Suppressor macrophage (primary cell): ENCODE data around the gene SLAMF9.

ENCODE experiments used
- DNase-seq, 4 experiments: peaks; one replicate each; pipeline ENCODE4 v3.0.0-alpha.2; 2020 to 2022
- total RNA-seq, 17 experiments: gene quantifications; one replicate each; lab custom pipeline; 2026; ENCODE audit warnings: mixed read lengths in 6 of 17, inconsistent platforms in 3 of 17; lab: John Stamatoyannopoulos, UW

The SLAMF9 gene
- total RNA-seq: 4.9 to 25.0 (median 11.8) reads per million in 17 experiments

DNA sequence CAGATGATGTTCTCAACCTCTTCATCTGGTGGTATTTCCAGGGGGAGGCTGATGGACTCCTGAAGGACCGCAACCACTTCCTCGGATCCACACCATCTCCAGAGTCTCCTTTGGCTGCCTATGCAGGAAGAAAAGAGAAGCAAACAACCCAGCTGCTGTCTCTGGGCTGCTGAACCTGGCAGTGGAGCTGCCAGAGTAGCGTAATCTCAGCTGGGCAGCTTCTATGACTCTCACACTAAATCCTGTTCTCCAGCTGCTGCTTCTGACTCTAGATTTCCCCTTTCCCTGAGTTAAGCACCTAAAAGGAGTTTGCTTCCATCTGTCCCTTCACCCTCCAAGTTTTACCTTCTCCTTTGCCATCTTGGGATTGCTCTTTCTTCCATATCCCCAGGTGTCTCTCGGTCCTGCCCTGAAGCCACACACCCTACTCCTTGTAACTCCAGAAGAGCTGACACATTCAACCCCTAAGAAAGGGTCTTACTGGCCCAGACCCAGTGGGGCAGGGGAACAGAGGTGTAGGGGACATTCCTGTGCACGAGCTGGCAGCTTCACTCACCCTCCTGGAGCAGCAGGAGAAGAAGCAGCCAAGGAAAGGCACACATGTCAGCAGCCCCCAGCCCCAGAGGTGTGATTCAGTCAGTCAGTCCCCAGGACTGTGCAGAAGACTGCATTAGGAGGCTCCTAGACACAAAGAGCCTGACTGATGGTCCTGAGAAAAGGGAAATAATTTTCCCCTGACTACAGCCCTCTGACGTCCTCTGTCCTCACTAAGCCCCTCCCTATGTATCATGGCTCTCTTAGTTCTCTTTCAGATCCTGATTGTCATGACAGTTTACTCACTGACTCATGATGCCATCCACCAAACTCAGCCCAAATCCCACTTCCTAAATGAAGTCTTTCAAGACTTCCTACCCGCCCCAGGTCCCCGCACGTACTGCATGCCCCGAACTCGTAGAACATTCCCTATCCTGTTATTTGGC is at the start of gene SLAMF9:
Gene SLAMF9 (minus strand): TSS at position 702 of the 980 bp plus-strand sequence. CDS start 100 bp downstream, at position 602.
- peak; percentile 75 to 92 (median 85) for DNase-seq

DNA sequence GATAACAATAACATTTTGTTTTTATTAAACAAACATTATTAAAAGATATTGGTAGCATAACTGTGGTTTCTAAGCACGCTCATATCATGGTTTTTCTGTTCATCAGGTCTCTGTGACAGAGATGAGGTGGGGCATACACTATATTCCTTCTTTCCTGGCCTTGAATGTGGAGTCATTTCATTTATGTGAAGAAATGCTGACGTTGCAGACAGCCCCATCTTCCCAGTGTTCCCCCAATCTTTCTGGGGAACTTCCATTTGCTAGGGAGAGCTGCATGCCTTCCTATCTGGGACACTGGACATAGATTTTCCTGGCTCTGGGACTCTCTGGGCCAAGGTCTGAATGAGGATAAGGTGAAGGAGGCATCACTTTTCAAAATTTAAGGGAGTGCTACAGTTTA is 47.4 kb upstream of the SLAMF9 start:
- DNase-seq: no peak

DNA sequence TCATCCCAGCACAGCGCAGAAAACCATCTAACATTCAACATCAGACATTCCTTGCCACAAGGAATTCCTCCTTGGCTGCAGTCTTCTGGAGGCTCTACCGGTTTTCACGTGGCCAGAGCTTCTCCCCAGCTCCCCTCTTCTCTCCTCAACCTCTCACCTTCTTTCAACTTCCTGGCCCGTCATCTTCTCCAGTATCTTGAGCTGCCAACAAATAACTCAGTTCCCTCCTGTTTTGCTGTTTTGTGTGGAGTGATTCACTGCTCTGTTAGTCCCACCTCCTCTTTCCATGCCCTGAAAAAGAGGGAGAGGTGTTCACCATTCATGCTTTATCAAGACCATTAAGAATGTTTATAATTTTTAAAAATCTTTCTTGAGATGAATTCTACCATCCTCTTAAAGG is 45.2 kb upstream of the SLAMF9 start:
- DNase-seq: no peak

DNA sequence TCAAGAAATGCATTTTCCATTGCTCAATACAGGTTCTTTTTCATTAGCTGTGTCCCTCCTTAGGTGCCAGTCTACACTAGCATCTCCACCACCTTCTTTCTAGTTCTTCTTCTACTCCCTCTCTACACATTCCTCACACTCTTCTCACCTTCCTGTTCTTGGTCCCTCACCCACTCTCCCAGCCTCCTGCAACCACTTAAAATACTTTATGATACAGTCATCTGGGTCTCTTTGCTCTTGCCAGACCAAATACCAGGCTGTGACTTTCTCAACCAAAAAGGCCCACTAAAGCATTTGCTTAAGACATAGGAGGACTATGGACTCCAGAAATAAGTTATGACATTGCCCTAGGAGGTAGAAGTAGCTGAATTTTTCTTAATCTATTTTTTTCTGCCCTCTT is 42.6 kb upstream of the SLAMF9 start:
- DNase-seq: no peak

DNA sequence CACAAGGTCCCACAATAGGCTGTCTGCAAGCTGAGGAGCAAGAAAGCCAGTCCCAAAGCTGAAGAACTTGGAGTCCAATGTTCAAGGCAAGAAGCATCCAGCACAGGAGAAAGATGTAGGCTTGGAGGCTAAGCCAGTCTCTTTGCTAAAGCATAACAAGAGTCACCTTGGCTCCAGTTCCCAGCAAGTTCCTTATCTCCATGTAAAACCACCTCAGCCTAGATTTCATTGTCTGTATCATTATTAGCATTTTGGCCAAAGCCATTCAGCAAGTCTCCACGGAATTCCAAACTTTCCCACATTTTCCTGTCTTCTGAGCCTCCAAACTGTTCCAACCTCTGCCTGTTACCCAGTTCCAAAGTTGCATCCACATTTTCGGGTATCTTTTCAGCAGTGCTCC is 40.9 kb upstream of the SLAMF9 start:
- DNase-seq: no peak

DNA sequence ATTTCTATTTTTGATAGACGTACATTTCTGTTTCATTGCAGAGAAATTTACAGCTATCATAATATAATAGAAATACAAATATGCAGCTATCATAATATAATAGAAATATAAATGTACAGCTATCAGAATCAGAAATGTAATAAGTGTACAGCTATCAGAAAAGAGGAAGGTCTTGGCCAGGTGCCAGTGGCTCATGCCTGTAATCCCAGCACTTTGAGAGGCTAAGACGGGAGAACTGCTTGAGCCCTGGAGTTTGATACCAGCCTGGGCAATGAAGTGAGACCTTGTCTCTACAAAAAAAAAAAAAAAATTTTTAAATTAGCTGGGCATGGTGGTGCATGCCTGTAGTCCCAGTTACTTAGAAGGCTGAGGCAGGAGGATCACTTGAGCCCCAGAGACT is 39.9 kb upstream of the SLAMF9 start:
- no peak for DNase-seq

DNA sequence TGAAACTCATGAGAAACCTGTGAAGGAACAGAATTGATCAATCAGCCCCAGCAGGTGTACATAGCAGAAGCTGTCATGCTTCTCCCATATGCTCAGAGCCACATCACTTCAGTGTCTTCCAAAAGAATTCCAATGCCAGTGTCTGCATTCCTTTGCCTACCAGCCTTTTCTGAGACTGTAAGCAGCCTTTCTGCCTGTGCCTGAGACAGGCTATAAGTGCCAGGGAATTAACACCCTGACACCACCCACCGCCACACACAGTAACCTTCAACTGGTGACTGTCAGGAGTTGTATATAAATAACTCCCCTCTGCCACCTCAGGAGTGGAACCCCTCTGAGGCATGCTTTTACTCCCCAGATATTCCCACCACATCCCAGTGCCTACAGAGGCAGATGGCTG is 38.1 kb upstream of the SLAMF9 start:
- DNase-seq: no peak

DNA sequence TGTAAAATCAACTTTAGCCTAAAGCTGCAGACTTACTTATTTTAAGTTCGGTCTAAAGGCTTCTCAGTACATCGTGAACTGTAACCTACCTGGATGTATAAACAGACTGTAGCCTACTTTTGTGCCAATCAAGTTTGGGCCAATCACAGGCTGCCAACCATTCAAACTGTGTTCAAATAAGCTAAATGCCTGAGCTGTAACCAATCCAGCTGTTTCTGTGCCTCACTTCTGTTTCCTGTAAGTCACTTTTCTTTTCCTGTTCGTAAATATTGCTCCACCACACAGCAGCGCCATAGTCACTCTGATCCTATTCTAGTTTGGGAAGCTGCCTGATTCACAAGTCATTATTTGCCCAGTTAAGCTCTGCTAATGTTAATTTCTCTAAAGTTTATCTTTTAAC is 37.5 kb upstream of the SLAMF9 start:
- peak; percentile 43 to 64 (median 62) for DNase-seq

DNA sequence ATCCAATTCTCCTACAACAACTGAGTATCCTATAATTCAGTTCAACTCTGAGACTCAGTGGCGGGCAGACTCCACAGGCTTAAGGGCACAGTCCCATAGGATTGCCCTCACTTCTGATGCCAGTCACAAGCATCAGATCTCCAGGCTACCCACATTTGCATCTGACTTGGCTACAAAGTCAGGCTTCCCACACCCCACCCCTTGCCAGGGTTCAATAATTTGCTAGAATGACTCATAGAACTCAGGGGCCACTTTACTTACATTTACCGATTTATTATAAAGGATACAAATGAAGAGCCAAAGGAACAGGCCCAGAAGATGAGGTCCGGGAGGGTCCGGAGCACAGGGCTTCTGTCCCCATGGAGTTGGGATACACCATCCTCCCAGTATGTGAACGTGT is 36.0 kb upstream of the SLAMF9 start:
- no peak for DNase-seq

DNA sequence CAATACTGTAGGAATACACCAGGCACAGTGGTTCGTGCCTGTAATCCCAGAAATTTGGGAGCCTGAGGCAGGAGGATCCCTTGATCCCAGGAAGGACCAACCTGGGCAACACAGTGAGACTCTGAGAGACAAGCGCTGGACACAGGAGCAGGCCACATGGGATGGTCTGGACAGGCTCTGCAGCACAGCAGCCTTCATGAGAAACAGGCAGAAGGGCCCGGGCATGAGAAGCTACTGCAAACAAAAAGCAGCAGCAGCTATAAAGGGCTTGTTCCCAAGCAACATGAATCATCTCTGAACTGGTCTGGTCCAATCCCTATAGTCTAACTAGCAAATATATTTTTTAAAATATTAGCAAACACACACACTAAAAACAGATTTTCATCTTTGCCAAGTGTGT is 35.5 kb upstream of the SLAMF9 start:
- no peak for DNase-seq

DNA sequence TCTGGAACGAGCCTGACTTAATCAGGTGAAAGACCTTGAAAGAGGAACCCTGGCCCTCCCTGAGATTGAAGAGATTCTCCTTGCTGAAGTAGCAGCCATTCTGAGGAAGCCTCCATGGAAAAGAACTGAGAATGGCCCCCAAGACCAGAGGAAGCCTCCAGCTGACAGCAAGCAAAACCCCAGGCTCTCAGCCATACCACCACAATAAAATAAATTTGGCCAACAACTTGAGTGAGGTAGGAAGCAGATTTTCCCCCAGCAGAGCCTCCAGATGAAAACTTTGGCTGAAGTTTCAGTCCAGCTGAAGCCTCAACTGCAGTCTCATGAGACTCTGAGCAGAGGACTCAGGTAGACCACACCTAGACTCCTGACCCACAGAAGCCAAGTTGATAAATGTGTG is 34.0 kb upstream of the SLAMF9 start:
- DNase-seq: no peak

DNA sequence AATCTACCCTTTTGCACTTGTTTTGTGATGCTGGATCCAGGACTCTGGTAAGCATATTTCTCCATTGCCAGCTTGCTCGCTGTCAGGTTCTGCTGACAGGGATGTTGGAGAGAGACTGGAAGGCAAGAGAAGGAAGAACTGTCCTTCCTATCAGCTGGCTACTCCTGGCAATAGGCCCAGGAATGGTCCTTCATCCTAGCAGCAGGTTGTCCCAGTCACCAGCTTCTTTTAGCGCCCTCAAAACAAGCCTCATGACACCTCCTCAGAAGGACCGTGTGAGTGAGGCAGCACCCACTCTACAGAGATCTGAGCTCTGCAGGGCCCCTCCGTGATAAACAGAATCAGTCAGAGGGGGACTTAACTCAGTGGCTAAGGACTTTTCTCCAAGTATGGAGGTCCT is 33.1 kb upstream of the SLAMF9 start:
- no peak for DNase-seq

DNA sequence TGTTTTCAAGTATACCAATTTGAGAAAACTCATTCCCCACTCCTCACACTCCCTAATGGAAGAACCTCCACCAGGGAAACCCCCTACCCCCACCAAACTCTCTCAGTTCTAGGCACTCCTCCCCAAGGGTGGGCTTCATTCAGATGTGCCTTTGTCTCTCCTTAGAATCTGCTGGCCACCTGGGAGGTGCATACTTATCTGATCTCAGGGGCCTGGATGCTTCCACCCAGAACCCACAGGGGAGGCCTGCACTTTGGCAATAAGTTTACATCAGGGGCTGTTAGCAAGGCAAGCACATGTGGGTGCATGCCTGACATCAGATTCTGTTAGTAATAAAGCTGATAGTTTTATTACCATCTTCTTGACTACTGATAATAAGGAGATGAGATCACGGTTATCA is 32.5 kb upstream of the SLAMF9 start:
- no peak for DNase-seq

DNA sequence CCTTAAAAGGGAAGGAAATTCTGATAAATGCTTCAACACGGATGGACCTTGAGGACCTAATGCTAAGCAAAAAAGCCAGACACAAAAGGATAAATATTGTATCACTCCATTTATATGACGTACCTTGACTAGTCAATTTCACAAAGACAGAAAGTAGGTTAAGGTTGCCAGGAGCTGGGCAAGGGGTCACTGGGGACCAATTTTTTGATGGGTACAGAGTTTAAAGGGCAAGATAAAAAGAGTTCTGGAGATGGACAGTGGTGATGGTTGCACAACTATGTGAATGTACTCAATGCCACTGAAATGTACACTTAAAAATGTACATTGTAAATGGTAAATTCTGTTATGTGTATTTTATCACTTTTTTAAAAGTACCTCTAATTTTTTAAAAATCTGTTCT is 32.1 kb upstream of the SLAMF9 start:
- no peak for DNase-seq

DNA sequence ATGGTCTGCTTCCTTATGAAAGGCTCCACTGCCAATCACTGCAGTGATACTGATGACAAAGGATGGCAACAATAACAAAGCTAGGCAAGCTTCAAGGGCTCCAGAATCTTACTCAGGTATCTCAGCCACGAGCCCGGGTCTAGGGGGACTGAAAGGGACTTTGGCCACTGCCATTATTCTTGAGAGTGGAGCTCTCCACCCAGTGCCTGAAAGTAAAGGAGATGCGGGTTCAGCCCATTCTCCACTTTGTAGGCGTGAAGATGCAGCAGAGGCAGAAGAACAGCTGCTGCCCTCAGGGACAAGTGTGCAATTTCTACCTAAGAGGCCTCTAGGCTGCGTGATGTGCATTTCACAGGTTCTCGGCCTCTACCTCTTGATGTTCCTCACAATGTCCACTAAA is 31.4 kb upstream of the SLAMF9 start:
- DNase-seq: no peak

DNA sequence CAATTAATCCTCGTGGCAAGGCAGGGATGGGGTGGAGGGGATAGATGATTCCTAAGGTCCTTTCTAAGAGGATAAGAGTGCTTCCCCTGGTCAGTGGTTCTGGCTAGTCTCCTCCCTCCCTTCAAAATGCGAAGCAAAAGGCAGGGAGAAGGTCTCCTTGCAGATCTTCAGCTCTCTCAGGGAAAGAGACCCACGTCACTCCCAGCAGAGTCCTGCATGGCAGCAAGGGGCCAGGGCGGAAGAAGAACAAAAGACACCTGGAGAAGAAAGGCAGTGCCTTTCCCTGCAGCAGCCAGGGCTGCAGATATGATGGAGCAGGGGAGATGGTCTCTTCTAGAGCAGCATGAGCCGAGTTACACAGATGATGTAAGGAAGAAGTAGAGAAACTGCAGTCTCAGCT is 29.6 kb upstream of the SLAMF9 start:
- DNase-seq: no peak

DNA sequence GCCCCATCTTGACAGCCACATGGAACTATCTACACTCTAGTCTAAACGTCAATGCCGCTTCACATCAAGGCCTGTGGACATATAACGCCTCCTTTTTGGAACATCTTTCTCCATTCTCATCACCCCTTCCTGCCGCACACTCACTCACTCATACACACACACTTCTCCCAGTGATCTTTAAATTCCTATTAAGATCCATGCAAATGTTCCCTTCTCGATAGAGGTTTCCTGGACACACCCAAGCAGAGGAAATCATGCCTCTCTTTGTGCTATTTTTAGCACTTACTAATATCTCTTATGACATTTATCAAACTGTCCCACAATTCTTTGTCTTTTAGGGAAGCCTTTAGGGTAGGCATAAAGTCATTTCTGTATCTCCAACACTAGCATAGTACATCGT is 28.2 kb upstream of the SLAMF9 start:
- DNase-seq: peak in 1 of 4 experiments; percentile 8

DNA sequence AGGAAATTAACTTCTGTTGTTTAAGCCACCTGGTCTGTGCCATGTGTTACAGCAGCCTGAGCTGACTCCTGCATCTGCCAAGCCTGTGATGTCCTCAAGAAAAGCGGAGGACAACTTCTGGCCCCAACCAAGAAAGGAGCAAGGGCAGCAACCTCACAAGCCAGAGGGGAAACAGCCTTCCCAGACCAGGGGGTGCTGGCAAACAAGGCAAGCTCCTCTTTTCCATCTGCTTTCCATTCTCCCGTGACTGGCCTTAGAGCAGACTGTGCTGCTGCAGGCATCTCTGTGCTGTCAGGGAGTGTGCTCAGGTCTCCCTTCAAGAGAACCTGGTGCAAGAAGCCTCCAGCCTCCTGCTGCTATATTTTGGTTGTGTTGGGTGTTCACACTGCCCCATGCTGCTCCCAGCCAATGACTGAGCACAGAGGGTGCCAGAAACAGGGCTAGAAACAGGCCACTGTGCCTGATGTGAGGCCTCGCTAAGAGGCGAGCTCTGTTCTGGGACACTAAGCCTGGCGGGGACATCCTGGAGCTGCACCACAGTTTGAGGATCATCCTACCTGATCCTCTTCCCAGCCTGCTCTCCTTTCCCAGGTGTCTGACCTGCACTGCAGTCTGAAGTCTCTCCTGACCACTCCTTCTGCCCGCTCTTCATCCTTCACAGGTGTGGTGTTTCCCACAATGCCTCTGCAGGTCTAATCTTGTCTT is 27.5 kb upstream of the SLAMF9 start:
- no peak for DNase-seq

DNA sequence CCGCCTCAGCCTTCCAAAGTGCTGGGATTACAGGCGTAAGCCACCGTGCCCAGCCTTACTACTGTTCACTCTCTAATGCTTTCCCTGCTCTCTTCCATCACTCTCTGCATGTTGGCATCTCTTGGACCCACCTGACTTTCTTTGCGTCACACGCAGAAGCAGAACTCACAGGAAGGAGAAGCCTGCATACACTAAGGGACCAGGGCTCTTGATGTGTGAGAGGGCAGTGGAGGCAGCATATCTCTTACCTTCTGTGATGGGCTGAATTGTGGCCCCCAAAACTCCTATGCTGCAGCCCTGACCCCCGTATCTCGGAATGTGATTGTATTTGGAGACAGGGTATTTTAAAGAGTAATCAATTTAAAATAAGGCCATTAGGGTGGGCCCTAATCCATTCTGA is 26.7 kb upstream of the SLAMF9 start:
- no peak for DNase-seq

DNA sequence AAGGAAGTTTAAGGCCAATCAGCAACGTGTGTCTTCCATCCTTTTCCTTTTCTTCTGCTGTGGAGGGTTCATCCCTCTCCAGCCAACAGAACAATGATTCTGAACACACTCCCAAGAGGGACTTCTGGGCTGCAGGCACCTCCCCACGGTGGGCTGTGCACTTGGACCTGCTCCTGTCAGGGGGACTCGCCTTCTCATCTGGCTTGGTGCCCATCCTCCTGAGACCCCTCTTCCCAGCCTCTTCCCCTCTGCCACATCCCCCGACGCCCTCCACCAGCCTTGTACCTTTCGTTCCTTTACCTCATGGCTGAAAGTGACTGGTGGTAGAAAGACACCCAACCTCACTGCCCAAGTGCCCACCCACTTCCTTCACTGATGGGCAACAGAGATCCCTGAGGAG is 26.0 kb upstream of the SLAMF9 start:
- no peak for DNase-seq

DNA sequence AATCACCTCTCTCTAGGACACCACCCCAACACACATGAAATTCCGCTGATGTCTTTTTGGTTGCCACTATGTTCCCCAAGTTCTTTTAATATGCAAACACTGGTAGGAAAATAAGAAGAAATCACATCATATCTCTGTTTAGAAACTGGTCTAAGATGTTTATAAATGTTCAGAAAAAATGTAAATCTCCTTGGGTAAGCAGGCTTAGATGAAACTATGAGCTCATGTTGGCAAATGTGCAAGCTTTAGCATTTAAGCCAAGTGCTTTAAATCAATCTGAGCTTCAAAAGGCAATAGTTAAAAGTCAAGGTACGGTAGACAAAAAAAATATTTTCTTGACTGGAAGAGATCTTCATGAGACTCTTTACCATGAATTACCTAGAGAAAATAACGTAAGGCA is 25.2 kb upstream of the SLAMF9 start:
- no peak for DNase-seq

DNA sequence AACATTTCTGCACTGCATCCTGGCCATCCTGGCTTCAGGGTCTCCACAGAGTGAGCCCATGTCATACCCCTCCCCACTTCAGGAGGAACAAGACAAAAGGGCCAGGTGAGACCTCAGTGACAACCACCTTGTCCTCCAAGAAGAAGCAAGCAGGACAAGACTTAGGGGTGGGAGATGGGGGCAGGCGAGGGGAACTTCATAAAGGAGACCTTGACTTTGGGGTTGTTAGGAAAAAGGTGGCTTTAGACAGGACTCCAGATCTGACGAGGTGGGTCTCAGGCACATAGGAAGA is 24.0 kb upstream of the SLAMF9 start:
- DNase-seq: no peak

DNA sequence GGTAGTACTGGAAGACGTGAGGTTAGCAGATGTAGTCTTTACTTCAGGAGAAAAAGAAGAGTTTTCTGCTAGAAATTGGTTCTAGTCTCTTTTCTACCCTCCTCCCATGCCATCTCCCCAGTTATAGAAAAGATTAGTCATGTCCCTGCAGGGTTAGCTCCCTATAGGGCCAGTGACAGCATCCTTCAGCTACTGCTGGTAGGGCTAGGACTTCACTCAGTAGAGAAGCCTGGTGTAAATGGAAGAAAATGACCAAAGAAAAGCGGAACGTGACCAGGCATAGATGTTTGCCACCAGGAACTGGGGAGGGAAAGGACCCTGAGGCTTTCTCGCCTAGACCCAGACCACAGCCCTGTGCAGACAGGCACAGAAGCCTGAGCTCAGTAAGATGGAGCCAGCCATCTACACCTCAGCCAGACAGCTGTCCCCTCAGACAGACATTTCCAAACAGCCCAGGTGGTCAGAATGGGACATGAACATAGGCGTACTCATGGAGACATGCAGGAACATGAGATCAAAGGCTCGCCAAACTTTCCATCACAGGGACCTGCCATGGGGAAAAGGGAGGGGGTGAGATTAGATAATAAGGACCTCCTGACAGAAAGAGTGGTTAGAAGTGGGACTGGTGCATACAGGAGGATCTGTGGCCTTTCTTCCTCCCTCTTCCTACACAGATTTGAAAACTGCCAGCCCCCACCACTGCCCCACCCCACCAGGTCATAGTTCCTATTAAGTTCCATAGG is 23.5 kb upstream of the SLAMF9 start:
- no peak for DNase-seq
